Measurements from ENCODE around the gene RIOK1. TPM values are rescaled to one million over a fixed set of nuclear protein-coding genes. Genes with fewer than 3 reads are reported as not detected.

RIOK1 gene
- polyA plus RNA-seq, 1 experiment, result 12.7 TPM

- POLR2A ChIA-PET, result no interaction called here
- no peak for TF ChIP-seq CTCF (IDR thresholded peaks at IDR 0.05; ENCODE audit: low read depth, low read length)
- Histone ChIP-seq H3K27ac (ENCODE audit: low read depth, low read length) (no peak overlapping the region), H3K27me3 (ENCODE audit: control insufficient read depth, insufficient read depth, low read length) (no peaks in the 10 kb centered on the region), H3K4me3 (ENCODE audit: low read depth, low read length) (no peak overlapping the region), H3K9me3 (ENCODE audit: control insufficient read depth, insufficient read depth, low read length) (no peaks in the 10 kb centered on the region)
- no peak for DNase-seq (ENCODE audit: low read depth, low spot score)
- CTCF ChIA-PET, result no interaction called here
Observed at GRCh38 chr6:7381092-7381491, 8.5 kb upstream of the RIOK1 start.

- ChIA-PET POLR2A (interaction anchor here (0.6 to 1.2 kb wide), 5 partner anchors 62 to 201 kb away, joined by 3 to 9 read pairs (median 4); partner anchors contain the start of gene SNRNP48), CTCF (interaction anchor here (1.0 kb wide), 1 partner anchor 145 kb away, joined by 5 read pairs; no protein-coding TSS in a partner anchor)
- Histone ChIP-seq H3K27me3 (ENCODE audit: control insufficient read depth, insufficient read depth, low read length) (no peaks in the 10 kb centered on the region), H3K9me3 (ENCODE audit: control insufficient read depth, insufficient read depth, low read length) (no peaks in the 10 kb centered on the region; the same call in 1 of the 2 replicates), H3K4me3 (ENCODE audit: low read depth, low read length) (peak overlapping the region; percentile 92), H3K27ac (ENCODE audit: low read depth, low read length) (peak overlapping the region; percentile 94)
- TF ChIP-seq CTCF (IDR thresholded peaks at IDR 0.05; ENCODE audit: low read depth, low read length), result no peak
- peak; percentile 8 for DNase-seq (ENCODE audit: low read depth, low spot score)
Observed at GRCh38 chr6:7389162-7389450, 502 bp upstream of the RIOK1 start.

- no peak; the same call in 1 of the 2 replicates for TF ChIP-seq CTCF (IDR thresholded peaks at IDR 0.05; ENCODE audit: low read depth, low read length)
- peak overlapping the region; percentile 92 for H3K4me3 ChIP-seq (ENCODE audit: low read depth, low read length)
- no peaks in the 10 kb centered on the region for H3K27me3 ChIP-seq (ENCODE audit: control insufficient read depth, insufficient read depth, low read length)
- ChIA-PET POLR2A (interaction anchor here (0.8 to 1.2 kb wide), 6 partner anchors 64 to 226 kb away, joined by 3 to 9 read pairs (median 3); partner anchors contain the start of gene SNRNP48), CTCF (interaction anchor here (0.7 to 1.4 kb wide), 3 partner anchors 10 to 176 kb away, joined by 3 to 7 read pairs (median 6); no protein-coding TSS in a partner anchor)
- no peaks in the 10 kb centered on the region; the same call in 1 of the 2 replicates for H3K9me3 ChIP-seq (ENCODE audit: control insufficient read depth, insufficient read depth, low read length)
- H3K27ac ChIP-seq (ENCODE audit: low read depth, low read length), result peak overlapping the region; percentile 94
- peak; percentile 50 for DNase-seq (ENCODE audit: low read depth, low spot score)
Observed at GRCh38 chr6:7390226-7390878, 744 bp downstream of the RIOK1 start.

- Histone ChIP-seq H3K9me3 (ENCODE audit: control insufficient read depth, insufficient read depth, low read length) (no peaks in the 10 kb centered on the region; the same call in 1 of the 2 replicates), H3K4me3 (ENCODE audit: low read depth, low read length) (no peak overlapping the region; the same call in 1 of the 2 replicates), H3K27me3 (ENCODE audit: control insufficient read depth, insufficient read depth, low read length) (no peaks in the 10 kb centered on the region), H3K27ac (ENCODE audit: low read depth, low read length) (no peak overlapping the region)
- POLR2A ChIA-PET, result no interaction called here
- CTCF ChIA-PET, result interaction anchor here (0.5 to 0.6 kb wide), 2 partner anchors 19 to 666 kb away, joined by 3 read pairs; no protein-coding TSS in a partner anchor
- TF ChIP-seq CTCF (IDR thresholded peaks at IDR 0.05; ENCODE audit: low read depth, low read length), result no peak
- no peak for DNase-seq (ENCODE audit: low read depth, low spot score)
Observed at GRCh38 chr6:7391151-7391550, 1.5 kb downstream of the RIOK1 start.

GRCh38 chr6:7392402-7392801 is 2.8 kb downstream of the RIOK1 start:
- DNase-seq (ENCODE audit: low read depth, low spot score), result no peak
- CTCF ChIA-PET, result no interaction called here

More at GRCh38 chr6:7392402-7392801, 2.8 kb downstream of the RIOK1 start:
- Histone ChIP-seq H3K4me3 (ENCODE audit: low read depth, low read length) (no peak overlapping the region), H3K9me3 (ENCODE audit: control insufficient read depth, insufficient read depth, low read length) (no peaks in the 10 kb centered on the region; the same call in 1 of the 2 replicates), H3K27ac (ENCODE audit: low read depth, low read length) (no peak overlapping the region), H3K27me3 (ENCODE audit: control insufficient read depth, insufficient read depth, low read length) (no peaks in the 10 kb centered on the region)
- POLR2A ChIA-PET, result interaction anchor here (0.6 kb wide), 1 partner anchor 717 kb away, joined by 4 read pairs; no protein-coding TSS in a partner anchor
- TF ChIP-seq CTCF (IDR thresholded peaks at IDR 0.05; ENCODE audit: low read depth, low read length), result no peak

Data from AG04450 (cell line).